ENCODE results near the gene P2RY11.

P2RY11 gene

DNA sequence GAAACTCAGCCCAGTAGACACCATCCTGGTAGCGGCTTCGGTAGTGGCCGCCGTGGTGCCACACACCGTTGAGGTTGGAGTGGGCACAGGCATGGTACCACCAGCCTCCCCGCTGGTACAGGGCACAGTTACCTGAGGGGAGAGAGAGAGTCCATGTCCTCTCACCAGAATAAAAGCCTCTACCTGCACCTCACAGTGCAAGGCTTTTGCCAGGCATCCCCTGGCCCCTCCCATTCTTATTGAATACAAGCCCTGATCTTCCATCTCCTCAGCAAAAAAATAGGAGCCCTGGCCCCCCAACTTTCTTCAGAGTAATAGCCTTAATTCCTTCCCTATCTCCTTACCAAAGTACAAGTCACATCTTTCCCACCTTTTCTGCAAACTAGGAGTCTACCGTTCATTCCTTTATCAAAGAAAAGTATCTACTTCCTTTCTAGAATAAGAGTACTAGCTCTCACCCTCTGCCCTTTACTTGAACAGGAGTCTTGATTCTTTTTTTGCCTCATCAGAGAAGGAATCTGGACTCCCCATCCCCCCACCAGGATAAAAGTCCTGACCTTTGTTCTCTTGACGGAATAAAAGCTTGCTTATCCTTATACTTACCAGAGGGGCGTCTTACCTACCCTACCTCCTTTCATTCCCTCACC lies 18.7 kb upstream of the P2RY11 start:
- in situ Hi-C loops (cut with HindIII; ENCODE audit: low sequenced_read_pairs) = no loop called here

- in situ Hi-C loops (cut with HindIII; ENCODE audit: low sequenced_read_pairs) = no loop called here
These were observed 18.0 kb upstream of the P2RY11 start for GRCh38 chr19:10093295-10094186.

DNA sequence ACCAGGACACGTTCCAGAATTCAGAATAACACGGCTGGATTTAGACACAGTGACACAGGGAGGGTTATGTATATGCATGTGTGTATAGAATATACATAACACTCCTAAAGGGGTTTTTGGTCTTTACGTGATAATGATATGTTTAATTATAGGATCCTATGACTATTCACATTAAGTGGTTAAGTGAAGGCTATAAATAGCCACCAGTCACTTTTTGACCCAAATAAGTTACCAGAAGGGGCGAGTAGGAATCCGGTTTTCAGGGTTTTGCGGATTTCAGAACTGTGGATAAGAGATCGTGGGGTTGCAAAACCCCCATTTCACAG lies 15.9 kb upstream of the P2RY11 start:
- in situ Hi-C loops (cut with HindIII; ENCODE audit: low sequenced_read_pairs) = no loop called here

DNA sequence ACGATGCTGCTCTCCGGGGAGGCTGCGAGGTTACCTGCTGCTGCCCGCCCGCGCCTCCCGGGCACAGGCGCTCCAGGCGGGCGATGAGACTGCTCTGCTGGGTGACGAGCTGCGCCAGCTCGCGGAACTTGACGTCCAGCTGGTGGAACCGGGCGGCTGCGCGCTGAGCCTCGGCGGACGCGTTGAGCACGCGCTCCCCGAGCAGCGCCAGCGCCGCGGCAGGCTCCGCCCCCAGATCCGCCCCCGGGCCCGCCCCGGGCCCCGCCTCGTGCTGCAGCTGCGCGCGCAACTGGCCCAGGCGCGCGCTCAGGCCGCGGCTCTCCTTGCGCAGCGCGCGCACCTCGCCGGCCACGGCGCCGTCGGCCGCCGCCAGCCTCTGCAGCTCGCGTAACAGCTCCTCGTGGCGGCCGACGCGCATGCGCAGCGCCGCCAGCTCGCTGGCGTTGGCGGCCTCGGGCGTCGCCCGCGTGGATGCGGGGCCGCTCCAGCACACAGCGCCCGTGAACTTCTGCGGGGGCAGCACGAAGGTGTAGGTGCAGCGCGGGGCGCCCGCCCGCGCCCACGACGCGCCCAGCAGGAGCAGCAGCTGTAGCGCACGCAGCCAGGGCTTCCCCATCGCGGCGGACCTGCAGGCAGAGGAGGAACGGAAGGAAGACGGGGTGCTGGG lies 15.4 kb upstream of the P2RY11 start:
- in situ Hi-C loops (cut with HindIII; ENCODE audit: low sequenced_read_pairs) = no loop called here

- in situ Hi-C loops (cut with HindIII; ENCODE audit: low sequenced_read_pairs) = no loop called here
These were observed 14.9 kb upstream of the P2RY11 start for GRCh38 chr19:10096615-10096963.

DNA sequence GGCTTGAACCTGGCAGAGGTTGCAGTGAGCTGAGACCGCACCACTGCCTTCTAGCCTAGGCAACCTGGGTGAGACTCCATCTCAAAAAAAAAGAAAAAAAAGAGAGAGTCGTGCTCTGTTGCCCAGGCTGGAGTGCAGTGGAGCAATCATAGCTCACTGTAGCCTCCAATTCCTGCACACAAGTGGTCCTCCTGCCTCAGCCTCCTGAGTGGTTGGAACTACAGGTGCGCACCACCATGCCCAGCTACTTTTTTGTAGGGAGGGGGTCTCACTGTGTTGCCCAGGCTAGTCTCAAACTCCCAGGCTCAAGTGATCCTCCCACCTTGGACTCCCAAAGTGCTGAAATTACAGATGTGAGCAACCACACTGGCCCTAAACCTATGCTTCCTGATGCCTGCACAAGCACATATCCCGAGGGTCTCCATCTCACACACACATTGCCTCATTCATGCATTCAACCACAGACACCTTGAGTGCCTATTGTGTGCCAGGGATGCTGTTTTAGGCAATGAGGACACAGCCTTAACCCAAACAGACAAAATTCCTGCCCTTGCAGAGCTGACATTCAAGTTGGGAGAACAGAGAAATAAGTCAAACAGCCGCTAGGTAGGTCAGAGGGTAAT lies 11.2 kb upstream of the P2RY11 start:
- in situ Hi-C loops (cut with HindIII; ENCODE audit: low sequenced_read_pairs) = loop anchor here (25.0 kb wide), 1 partner anchor 163 kb away; the partner anchor contains the start of gene OLFM2

DNA sequence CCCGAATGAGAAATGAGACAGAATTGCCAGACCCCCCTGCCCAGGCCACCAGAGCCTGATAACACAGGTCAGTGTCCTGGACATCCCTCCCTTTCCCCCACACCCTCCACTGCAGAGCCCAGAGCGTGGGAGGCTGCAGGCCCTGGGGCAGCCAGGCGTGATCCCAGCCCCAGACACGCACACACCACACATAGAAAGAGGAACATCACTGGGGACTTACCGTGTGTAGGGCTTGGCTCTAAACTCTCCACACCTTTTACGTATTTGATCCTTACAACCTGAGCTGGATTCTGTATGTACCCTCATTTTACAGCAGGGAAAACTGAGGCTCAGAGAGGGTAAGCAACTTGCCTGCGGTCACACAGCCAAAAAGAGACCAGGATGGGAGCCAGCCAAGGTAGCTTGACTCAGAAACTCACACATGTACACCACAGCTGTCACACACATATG lies 8.7 kb upstream of the P2RY11 start:
- in situ Hi-C loops (cut with HindIII; ENCODE audit: low sequenced_read_pairs) = loop anchor here (25.0 kb wide), 1 partner anchor 166 kb away; the partner anchor contains the start of gene OLFM2

DNA sequence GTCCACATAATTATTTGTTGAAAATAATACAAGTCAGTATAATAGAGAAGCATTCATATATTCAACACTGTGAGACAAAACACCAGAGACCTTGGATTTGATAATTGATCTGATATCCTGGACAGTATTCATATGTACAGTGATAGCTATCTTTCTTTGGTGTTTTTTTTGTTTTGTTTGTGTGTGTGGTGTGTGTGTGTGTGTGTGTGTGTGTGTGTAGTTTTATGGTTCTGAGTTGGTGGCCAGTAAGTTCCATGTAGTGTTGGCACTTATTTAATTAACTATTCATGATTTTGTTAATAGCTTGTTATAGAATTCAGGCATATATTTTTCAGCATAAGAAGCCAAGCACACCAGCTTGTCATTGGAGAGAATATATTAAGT lies 7.4 kb upstream of the P2RY11 start:
- in situ Hi-C loops (cut with HindIII; ENCODE audit: low sequenced_read_pairs) = loop anchor here (25.0 kb wide), 1 partner anchor 167 kb away; the partner anchor contains the start of gene OLFM2

GRCh38 chr19:10104665-10105508 lies 6.6 kb upstream of the P2RY11 start:
- in situ Hi-C loops (cut with HindIII; ENCODE audit: low sequenced_read_pairs) = loop anchor here (25.0 kb wide), 1 partner anchor 168 kb away; the partner anchor contains the start of gene OLFM2

- in situ Hi-C loops (cut with HindIII; ENCODE audit: low sequenced_read_pairs) = loop anchor here (25.0 kb wide), 1 partner anchor 168 kb away; the partner anchor contains the start of gene OLFM2
These were observed 5.9 kb upstream of the P2RY11 start for GRCh38 chr19:10105509-10106099.

- in situ Hi-C loops (cut with HindIII; ENCODE audit: low sequenced_read_pairs) = loop anchor here (25.0 kb wide), 1 partner anchor 169 kb away; the partner anchor contains the start of gene OLFM2
These were observed 5.2 kb upstream of the P2RY11 start, which contains the start of gene PPAN for GRCh38 chr19:10106100-10106936. TSS of gene PPAN (plus strand) at chr19:10106362. CDS start at chr19:10106395, 33 bp downstream.

DNA sequence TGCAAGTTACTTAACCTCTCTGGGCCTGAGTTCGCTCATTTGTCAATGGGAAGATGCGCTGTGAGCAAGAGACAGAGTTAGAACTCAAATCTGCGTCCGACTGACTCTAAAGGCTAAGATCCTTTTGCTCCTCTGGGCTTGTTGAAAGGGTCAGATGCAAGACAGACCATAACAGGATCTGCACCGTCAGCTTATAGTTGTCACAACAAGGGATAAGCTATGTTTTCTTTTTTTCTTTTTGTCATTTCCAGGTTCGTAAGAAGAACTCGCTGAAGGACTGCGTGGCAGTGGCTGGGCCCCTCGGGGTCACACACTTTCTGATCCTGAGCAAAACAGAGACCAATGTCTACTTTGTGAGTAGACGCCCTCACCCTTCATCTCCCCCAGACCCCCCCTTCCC lies 4.2 kb upstream of the P2RY11 start:
- in situ Hi-C loops (cut with HindIII; ENCODE audit: low sequenced_read_pairs) = loop anchor here (25.0 kb wide), 1 partner anchor 170 kb away; the partner anchor contains the start of gene OLFM2

DNA sequence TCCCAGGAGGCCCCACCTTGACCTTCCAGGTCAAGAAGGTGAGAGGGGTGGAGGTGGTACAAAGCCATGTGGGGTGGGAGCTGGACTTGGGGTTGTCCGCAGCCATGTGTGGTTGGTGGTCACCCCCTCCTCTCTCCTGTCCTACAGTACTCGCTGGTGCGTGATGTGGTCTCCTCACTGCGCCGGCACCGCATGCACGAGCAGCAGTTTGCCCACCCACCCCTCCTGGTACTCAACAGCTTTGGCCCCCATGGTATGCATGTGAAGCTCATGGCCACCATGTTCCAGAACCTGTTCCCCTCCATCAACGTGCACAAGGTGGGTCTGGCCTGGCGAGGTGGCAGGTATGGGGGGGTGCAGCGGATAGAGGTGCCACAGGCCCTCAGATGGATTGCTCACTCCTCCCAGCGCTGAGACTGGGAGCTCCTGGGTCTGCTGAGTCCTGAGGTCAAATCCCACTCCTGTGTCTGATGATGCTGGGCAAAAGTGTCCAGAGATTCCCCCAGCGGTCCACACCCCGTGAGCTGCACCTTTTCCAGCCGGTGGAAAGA lies 3.6 kb upstream of the P2RY11 start:
- in situ Hi-C loops (cut with HindIII; ENCODE audit: low sequenced_read_pairs) = loop anchor here (25.0 kb wide), 1 partner anchor 171 kb away; the partner anchor contains the start of gene OLFM2

- in situ Hi-C loops (cut with HindIII; ENCODE audit: low sequenced_read_pairs) = loop anchor here (25.0 kb wide), 1 partner anchor 172 kb away; the partner anchor contains the start of gene OLFM2
These were observed 2.0 kb upstream of the P2RY11 start for GRCh38 chr19:10109528-10109927.

DNA sequence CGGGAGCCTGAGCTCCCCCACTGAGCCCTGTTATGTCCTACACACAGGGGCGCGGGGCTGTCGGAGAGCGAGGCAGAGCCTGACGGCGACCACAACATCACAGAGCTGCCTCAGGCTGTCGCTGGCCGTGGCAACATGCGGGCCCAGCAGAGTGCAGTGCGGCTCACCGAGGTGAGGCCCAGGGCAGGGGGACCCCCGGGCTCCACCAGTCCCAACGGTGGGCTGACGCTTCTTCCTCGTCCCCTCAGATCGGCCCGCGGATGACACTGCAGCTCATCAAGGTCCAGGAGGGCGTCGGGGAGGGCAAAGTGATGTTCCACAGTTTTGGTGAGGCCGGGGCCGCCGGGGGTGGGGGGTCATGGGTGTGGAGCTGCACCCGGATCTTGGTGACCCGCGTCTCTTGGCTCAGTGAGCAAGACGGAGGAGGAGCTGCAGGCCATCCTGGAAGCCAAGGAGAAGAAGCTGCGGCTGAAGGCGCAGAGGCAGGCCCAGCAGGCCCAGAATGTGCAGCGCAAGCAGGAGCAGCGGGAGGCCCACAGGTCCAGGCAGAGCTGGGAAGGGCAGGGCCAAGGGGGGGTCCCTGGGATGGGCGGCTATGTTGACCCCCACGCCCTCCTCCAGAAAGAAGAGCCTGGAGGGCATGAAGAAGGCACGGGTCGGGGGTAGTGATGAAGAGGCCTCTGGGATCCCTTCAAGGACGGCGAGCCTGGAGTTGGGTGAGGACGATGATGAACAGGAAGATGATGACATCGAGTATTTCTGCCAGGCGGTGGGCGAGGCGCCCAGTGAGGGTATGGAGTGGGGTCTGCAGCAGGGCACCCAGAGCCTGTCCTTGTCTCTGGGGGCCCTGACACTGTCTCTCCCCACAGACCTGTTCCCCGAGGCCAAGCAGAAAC lies 1.2 kb upstream of the P2RY11 start:
- in situ Hi-C loops (cut with HindIII; ENCODE audit: low sequenced_read_pairs) = loop anchor here (25.0 kb wide), 1 partner anchor 173 kb away; the partner anchor contains the start of gene OLFM2

GRCh38 chr19:10110972-10111317 lies 548 bp upstream of the P2RY11 start:
- in situ Hi-C loops (cut with HindIII; ENCODE audit: low sequenced_read_pairs) = loop anchor here (25.0 kb wide), 1 partner anchor 174 kb away; the partner anchor contains the start of gene OLFM2

Data from endothelial cell of hepatic sinusoid (primary cell).